NCI-H510A (cell line): ENCODE measurements around the gene CAPRIN1.

Source experiments
- DNase-seq: peaks from one replicate; lab custom pipeline; 2025; lab: John Stamatoyannopoulos, UW

CAPRIN1 gene, protein sequence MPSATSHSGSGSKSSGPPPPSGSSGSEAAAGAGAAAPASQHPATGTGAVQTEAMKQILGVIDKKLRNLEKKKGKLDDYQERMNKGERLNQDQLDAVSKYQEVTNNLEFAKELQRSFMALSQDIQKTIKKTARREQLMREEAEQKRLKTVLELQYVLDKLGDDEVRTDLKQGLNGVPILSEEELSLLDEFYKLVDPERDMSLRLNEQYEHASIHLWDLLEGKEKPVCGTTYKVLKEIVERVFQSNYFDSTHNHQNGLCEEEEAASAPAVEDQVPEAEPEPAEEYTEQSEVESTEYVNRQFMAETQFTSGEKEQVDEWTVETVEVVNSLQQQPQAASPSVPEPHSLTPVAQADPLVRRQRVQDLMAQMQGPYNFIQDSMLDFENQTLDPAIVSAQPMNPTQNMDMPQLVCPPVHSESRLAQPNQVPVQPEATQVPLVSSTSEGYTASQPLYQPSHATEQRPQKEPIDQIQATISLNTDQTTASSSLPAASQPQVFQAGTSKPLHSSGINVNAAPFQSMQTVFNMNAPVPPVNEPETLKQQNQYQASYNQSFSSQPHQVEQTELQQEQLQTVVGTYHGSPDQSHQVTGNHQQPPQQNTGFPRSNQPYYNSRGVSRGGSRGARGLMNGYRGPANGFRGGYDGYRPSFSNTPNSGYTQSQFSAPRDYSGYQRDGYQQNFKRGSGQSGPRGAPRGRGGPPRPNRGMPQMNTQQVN

DNA sequence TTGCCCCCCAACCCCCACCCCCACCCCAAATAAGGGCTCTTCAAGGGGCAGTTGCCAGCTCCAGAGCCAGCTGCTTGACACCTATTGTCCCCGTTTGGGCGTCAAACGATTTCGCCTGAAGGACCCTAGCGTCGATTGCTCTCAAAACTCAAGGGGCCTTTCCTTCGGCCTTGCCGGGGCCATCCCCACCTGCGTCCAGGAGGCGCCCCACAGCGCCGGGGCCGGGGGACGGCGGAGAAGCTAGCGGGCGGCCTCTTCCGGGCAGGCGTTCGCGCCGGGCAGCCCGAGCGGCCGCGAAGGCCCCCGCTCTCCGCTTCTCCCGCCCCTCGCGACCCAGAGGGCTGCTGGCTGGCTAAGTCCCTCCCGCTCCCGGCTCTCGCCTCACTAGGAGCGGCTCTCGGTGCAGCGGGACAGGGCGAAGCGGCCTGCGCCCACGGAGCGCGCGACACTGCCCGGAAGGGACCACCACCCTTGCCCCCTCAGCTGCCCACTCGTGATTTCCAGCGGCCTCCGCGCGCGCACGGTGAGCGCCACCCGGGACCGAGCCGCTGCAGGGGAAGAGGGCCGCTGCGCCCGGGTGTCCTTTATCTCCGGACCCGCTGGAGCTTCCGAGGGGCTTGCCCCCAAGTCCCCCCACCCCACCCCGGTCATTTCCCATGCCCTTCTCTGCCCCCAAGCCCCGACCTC, at the start of gene CAPRIN1:
Gene CAPRIN1 (plus strand): TSS at position 383 of the 687 bp plus-strand sequence. CDS start 690 bp downstream, outside the sequence.
- peak; percentile 77 for DNase-seq

DNA sequence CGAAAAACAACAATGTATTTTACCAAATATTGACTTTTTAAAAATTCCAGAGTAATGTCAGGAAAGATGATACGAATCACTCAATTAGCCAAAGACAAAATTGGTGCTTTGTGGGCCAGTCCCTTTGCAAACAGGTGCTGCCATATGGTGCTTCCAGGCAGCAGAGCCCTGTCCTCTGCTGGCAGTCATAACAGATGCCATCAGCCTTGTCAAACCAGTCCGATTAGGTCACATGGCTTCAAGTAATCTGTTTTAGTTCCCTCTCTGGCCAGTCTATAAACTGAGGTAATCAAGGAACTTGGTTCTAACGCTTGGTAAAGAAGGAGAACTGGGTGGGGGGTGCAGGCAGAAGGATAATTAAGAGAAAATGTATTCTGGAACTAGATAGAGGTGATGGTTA, 49.1 kb upstream of the CAPRIN1 start:
- DNase-seq: no peak

DNA sequence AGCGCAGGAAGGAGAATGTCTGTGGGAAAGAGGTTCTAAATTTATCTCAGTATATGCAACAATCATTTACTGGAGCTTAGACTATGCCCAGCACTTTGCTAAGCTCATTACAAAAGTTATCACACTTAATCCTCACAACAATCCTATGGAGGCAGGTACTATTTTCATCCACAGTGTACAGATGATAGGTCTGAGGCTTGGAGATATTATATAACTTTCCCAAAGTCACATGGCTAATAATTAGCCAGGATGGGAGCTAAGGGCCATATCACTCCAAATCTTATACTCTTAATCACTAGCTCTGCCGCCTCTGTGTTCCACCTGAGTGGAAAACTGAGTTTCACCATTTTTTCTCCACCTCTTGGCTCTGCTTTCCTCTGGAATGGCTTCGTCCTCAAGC, 47.3 kb upstream of the CAPRIN1 start:
- no peak for DNase-seq

- no peak for DNase-seq
Observed at GRCh38 chr11:34006876-34007275, 44.7 kb upstream of the CAPRIN1 start.

DNA sequence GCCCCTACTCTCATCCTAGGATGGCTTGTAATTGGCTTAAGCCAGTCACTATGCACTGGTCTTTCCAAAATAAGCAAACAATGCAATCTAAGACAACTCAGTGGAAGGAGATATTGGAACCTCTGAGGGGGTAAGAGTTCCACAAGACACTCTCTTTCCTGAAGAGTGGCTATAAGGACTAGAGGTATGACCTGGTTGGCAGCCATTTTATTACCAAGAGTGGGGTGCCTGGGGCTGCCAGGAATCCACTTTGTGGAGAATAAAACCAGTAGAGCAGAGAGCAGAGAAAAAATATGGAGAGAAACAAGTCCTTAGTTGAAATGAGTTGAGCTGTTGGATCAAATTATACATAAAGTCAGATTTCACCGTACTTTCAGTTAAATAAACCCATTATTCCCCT, 38.8 kb upstream of the CAPRIN1 start:
- no peak for DNase-seq

- DNase-seq: no peak
Observed at GRCh38 chr11:34013898-34014571, 37.5 kb upstream of the CAPRIN1 start.

DNA sequence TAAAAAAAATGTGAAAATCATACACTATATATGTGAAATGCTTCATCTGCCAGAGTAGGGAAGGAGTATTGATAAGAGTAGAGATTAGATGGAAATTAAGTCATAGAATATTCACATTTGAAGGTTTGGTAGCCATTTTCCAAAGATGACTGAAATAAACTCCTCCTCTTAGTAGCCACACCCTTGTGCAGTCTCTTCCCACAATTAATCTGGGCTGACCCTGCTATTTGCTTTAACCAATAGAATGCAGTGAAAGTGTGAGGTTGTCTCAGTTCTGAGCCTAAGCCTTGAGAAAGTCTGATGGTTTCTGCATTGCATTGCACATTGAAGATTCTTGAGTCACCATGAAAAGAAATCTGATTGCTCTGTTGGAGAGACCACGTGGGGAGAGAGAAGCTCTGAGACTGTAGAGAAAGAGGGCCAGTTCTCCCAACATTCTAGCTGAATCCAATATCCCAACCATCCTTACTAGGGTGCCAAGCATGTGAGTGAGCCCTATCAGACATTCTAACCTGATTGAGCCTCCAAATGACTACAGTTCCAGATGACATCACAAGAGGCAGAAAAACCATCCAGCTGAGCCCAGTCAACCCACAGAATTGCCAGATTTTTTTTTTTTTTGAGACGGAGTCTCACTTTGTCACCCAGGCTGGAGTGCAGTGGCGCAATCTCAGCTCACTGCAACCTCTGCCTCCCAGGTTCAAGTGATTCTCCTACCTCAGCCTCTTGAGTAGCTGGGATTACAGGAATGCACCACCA, 29.4 kb upstream of the CAPRIN1 start:
- no peak for DNase-seq

GRCh38 chr11:34026432-34026831, 25.1 kb upstream of the CAPRIN1 start:
- DNase-seq: no peak

- DNase-seq: no peak
Observed at GRCh38 chr11:34027516-34028408, 23.8 kb upstream of the CAPRIN1 start.

- no peak for DNase-seq
Observed at GRCh38 chr11:34028425-34028824, 23.1 kb upstream of the CAPRIN1 start.

- DNase-seq: no peak
Observed at GRCh38 chr11:34029176-34029575, 22.4 kb upstream of the CAPRIN1 start.

- DNase-seq: no peak
Observed at GRCh38 chr11:34030382-34030781, 21.1 kb upstream of the CAPRIN1 start.

GRCh38 chr11:34033399-34033798, 18.1 kb upstream of the CAPRIN1 start:
- no peak for DNase-seq

GRCh38 chr11:34034053-34034452, 17.5 kb upstream of the CAPRIN1 start:
- no peak for DNase-seq

GRCh38 chr11:34036456-34036855, 15.1 kb upstream of the CAPRIN1 start:
- no peak for DNase-seq

GRCh38 chr11:34037016-34037415, 14.5 kb upstream of the CAPRIN1 start:
- no peak for DNase-seq

- no peak for DNase-seq
Observed at GRCh38 chr11:34040571-34040970, 11.0 kb upstream of the CAPRIN1 start.

DNA sequence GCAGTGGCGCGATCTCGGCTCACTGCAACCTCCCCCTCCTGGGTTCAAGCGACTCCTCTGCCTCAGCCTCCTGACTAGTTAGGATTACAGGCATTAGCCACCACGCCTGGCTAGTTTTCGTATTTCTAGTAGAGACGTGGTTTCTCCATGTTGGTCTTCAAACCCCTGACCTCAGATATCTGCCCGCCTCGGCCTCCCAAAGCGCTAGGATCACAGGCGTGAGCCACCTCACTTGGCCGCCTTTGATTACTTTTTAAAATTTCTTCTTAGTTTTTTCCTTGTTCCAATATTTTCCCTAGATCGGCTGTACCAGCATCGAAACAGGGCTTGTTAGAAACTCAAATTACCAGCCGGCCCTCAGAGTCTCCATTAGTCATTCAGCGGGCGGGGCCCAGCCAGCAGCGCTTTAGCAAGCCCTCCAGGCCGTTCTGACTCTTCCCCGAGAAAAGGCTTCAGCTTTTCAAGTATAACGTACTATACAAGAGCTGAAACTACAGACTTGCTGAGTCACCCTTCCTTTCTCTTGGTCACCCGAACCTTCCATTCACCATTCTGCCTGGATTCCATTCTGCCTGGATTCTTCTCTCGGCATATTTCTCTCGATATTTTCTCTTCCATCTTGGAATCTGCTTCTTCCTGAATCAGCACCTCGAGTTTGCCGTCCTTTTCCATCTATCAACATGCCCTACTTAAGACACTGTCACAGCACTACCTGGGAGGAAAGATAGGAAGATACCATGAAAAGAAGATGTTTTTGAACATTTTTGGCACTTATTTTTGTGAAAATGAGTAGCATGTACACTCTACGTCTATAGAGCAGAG, 6.7 kb upstream of the CAPRIN1 start:
- DNase-seq: peak; percentile 2

DNA sequence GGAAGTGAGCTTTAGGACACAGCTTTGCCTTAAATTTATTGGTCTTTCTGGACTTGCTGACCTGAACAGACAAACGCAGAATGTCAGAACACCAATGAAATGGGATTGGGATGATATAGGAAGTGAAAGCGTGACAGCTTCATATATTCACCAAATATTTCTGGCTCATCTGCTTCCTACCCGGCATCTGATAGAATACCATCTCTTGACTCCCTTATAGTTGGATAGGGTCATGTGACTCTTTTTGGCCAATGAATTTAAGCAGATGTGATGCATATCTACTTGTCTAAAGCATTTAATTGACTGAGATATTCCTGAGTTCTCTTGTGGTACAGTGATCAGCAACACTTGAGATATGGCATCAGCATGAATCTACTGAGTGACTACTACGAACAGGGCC, 2.5 kb upstream of the CAPRIN1 start:
- no peak for DNase-seq
